GM12878 (cell line): ENCODE measurements around the gene PTPRC. TPM values are rescaled to one million over a fixed set of nuclear protein-coding genes. Genes with fewer than 3 reads are reported as not detected.

Experiments
- BACH1 ChIP-seq: fragments of 450-650 bp; IDR thresholded peaks from 2 replicates; pipeline ENCODE4 v1.6.1; 2017; ENCODE audit warnings: mild to moderate bottlenecking, borderline replicate concordance
- BCL11A ChIP-seq: IDR thresholded peaks from 2 replicates; pipeline ENCODE4 v1.6.1; 2011; ENCODE audit warnings: low read depth, low read length
- CBFB ChIP-seq: IDR thresholded peaks from 2 replicates; pipeline ENCODE4 v1.6.1; 2016; ENCODE audit warnings: antibody characterized with exemption, low read depth
- E2F4 ChIP-seq: IDR thresholded peaks from 2 replicates; pipeline ENCODE4 v1.6.1; 2012; ENCODE audit warnings: low read depth, low read length, improper control_type of control experiment
- ESRRA ChIP-seq: IDR thresholded peaks from 2 replicates; pipeline ENCODE4 v1.6.1; 2012; ENCODE audit warnings: mild to moderate bottlenecking, low read length, improper control_type of control experiment
- HDAC2 ChIP-seq: fragments of 200-600 bp; sonication (generic); IDR thresholded peaks from 2 replicates; pipeline ENCODE4 v1.6.1; 2017
- IKZF2 ChIP-seq, 2 experiments: fragments of 450-650 bp; IDR thresholded peaks; 2 replicates each; pipeline ENCODE4 v1.6.1; 2017; ENCODE audit warnings: mild to moderate bottlenecking in 2 of 2, moderate library complexity in 2 of 2
- KDM1A ChIP-seq: fragments of 200-600 bp; sonication (generic); IDR thresholded peaks from 2 replicates; pipeline ENCODE4 v1.6.1; 2016; ENCODE audit warnings: borderline replicate concordance
- MEF2B ChIP-seq: fragments of 450-650 bp; IDR thresholded peaks from 2 replicates; pipeline ENCODE4 v1.6.1; 2018; ENCODE audit warnings: mild to moderate bottlenecking, moderate library complexity; ENCODE audit not compliant: partially characterized antibody, poor library complexity, severe bottlenecking
- MTA2 ChIP-seq: fragments of 450-650 bp; IDR thresholded peaks from 2 replicates; pipeline ENCODE4 v1.6.1; 2016; ENCODE audit warnings: low read depth, mild to moderate bottlenecking, moderate library complexity
- SIX5 ChIP-seq: IDR thresholded peaks from 2 replicates; pipeline ENCODE4 v1.6.1; 2011; ENCODE audit warnings: mild to moderate bottlenecking, low read depth, low read length, moderate library complexity; ENCODE audit not compliant: severe bottlenecking
- SMC3 ChIP-seq: IDR thresholded peaks from 2 replicates; pipeline ENCODE4 v1.6.1; 2011; ENCODE audit warnings: low read length, improper control_type of control experiment, borderline replicate concordance
- SP1 ChIP-seq: IDR thresholded peaks from one replicate; pipeline ENCODE4 v1.6.1; 2011; ENCODE audit warnings: low read depth, low read length
- TCF7 ChIP-seq: IDR thresholded peaks from 2 replicates; pipeline ENCODE4 v1.6.1; 2014; ENCODE audit warnings: antibody characterized with exemption, borderline replicate concordance
- ZNF217 ChIP-seq: fragments of 450-650 bp; IDR thresholded peaks from 2 replicates; pipeline ENCODE4 v1.6.1; 2017; ENCODE audit warnings: antibody characterized with exemption, mild to moderate bottlenecking
- ZNF274 ChIP-seq: IDR thresholded peaks from one replicate; pipeline ENCODE4 v1.8.0; 2011; ENCODE audit not compliant: insufficient read length, insufficient read depth
- polyA plus RNA-seq, 11 experiments: library from polyadenylated mRNA; depleted of rRNA in 4 of 11; unstranded in 6 of 11; stranded (reverse) in 5 of 11; fragments of >200 nt; fragmentation: Nextera tagmentation in 4 of 11; fragmentation: Illumina TruSeq in 1 of 11; extraction: Ambion mirVana in 4 of 11; extraction: Trizol in 1 of 11; gene quantifications; 1 replicate in 1 of 11; 2 replicates in 10 of 11; pipeline versions ENCODE4 v1.2.1 to v1.2.3, GENCODE V29; 2011 to 2016; ENCODE audit warnings: inconsistent platforms in 2 of 11, missing spikeins in 2 of 11, low read depth in 1 of 11
- total RNA-seq, 4 experiments: library from RNA; depleted of rRNA in 3 of 4; stranded (reverse); fragments of >200 nt in 3 of 4; fragmentation: Illumina TruSeq in 1 of 4; extraction: Trizol in 1 of 4; gene quantifications; 2 replicates each; pipeline versions ENCODE4 v1.2.1 to v1.2.3, GENCODE V29; 2013 to 2021
- TF ChIP-seq, protein P1 (sequence below): fragments of 450-650 bp; IDR thresholded peaks from 2 replicates; pipeline ENCODE4 v1.6.1; 2017; ENCODE audit warnings: mild to moderate bottlenecking, moderate library complexity
- TF ChIP-seq, protein P2 (sequence below): fragments of 450-650 bp; IDR thresholded peaks from 2 replicates; pipeline ENCODE4 v1.6.1; 2017; ENCODE audit warnings: mild to moderate bottlenecking, moderate library complexity
- TF ChIP-seq, protein P3 (sequence below): fragments of 450-650 bp; IDR thresholded peaks from 2 replicates; pipeline ENCODE4 v1.6.1; 2017; ENCODE audit warnings: low read depth, mild to moderate bottlenecking, moderate library complexity

Gene PTPRC
- total and polyA plus RNA-seq, 10 of the 15 experiments (the other 5 are each of a cell fraction or from before 2014, with no cell fraction given), result 72.9 to 221 (median 118) TPM

- TF ChIP-seq, protein P1, sequence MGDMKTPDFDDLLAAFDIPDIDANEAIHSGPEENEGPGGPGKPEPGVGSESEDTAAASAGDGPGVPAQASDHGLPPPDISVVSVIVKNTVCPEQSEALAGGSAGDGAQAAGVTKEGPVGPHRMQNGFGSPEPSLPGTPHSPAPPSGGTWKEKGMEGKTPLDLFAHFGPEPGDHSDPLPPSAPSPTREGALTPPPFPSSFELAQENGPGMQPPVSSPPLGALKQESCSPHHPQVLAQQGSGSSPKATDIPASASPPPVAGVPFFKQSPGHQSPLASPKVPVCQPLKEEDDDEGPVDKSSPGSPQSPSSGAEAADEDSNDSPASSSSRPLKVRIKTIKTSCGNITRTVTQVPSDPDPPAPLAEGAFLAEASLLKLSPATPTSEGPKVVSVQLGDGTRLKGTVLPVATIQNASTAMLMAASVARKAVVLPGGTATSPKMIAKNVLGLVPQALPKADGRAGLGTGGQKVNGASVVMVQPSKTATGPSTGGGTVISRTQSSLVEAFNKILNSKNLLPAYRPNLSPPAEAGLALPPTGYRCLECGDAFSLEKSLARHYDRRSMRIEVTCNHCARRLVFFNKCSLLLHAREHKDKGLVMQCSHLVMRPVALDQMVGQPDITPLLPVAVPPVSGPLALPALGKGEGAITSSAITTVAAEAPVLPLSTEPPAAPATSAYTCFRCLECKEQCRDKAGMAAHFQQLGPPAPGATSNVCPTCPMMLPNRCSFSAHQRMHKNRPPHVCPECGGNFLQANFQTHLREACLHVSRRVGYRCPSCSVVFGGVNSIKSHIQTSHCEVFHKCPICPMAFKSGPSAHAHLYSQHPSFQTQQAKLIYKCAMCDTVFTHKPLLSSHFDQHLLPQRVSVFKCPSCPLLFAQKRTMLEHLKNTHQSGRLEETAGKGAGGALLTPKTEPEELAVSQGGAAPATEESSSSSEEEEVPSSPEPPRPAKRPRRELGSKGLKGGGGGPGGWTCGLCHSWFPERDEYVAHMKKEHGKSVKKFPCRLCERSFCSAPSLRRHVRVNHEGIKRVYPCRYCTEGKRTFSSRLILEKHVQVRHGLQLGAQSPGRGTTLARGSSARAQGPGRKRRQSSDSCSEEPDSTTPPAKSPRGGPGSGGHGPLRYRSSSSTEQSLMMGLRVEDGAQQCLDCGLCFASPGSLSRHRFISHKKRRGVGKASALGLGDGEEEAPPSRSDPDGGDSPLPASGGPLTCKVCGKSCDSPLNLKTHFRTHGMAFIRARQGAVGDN, result peak; percentile 79
- TF ChIP-seq MTA2 (peak; percentile 37; the same call in 1 of the 2 replicates), TCF7 (no peak), KDM1A (no peak), HDAC2 (no peak), MEF2B (no peak), SIX5 (no peak), CBFB (0 out of 2 replicates have a peak, but pooled peaks have one; percentile 17), BCL11A (no peak), ZNF274 (no peak), IKZF2 (IDR thresholded peaks at IDR 0.05) (peak; percentile 37 to 45; a peak in 1 of 4 replicates), ZNF217 (peak; percentile 58; the same call in 1 of the 2 replicates), BACH1 (no peak), SP1 (no peak), ESRRA (no peak), E2F4 (no peak), SMC3 (0 out of 2 replicates have a peak, but pooled peaks have one; percentile 3)
- TF ChIP-seq, protein P2, sequence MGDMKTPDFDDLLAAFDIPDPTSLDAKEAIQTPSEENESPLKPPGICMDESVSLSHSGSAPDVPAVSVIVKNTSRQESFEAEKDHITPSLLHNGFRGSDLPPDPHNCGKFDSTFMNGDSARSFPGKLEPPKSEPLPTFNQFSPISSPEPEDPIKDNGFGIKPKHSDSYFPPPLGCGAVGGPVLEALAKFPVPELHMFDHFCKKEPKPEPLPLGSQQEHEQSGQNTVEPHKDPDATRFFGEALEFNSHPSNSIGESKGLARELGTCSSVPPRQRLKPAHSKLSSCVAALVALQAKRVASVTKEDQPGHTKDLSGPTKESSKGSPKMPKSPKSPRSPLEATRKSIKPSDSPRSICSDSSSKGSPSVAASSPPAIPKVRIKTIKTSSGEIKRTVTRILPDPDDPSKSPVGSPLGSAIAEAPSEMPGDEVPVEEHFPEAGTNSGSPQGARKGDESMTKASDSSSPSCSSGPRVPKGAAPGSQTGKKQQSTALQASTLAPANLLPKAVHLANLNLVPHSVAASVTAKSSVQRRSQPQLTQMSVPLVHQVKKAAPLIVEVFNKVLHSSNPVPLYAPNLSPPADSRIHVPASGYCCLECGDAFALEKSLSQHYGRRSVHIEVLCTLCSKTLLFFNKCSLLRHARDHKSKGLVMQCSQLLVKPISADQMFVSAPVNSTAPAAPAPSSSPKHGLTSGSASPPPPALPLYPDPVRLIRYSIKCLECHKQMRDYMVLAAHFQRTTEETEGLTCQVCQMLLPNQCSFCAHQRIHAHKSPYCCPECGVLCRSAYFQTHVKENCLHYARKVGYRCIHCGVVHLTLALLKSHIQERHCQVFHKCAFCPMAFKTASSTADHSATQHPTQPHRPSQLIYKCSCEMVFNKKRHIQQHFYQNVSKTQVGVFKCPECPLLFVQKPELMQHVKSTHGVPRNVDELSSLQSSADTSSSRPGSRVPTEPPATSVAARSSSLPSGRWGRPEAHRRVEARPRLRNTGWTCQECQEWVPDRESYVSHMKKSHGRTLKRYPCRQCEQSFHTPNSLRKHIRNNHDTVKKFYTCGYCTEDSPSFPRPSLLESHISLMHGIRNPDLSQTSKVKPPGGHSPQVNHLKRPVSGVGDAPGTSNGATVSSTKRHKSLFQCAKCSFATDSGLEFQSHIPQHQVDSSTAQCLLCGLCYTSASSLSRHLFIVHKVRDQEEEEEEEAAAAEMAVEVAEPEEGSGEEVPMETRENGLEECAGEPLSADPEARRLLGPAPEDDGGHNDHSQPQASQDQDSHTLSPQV, result no peak
- TF ChIP-seq, protein P3, sequence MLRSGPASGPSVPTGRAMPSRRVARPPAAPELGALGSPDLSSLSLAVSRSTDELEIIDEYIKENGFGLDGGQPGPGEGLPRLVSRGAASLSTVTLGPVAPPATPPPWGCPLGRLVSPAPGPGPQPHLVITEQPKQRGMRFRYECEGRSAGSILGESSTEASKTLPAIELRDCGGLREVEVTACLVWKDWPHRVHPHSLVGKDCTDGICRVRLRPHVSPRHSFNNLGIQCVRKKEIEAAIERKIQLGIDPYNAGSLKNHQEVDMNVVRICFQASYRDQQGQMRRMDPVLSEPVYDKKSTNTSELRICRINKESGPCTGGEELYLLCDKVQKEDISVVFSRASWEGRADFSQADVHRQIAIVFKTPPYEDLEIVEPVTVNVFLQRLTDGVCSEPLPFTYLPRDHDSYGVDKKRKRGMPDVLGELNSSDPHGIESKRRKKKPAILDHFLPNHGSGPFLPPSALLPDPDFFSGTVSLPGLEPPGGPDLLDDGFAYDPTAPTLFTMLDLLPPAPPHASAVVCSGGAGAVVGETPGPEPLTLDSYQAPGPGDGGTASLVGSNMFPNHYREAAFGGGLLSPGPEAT, result peak; percentile 65
Observed at GRCh38 chr1:198660341-198661261, 21.8 kb downstream of the PTPRC start (continued).
